Mononuclear cell (primary cell): ENCODE measurements around the gene PGAP3. TPM values are rescaled to one million over a fixed set of nuclear protein-coding genes. Genes with fewer than 3 reads are reported as not detected.

ENCODE experiments used
- H3K27me3 ChIP-seq: 2 replicates; pipeline ENCODE4 v1.6.0; 2011; ENCODE audit warnings: low read length, control low read depth; ENCODE audit not compliant: insufficient read depth
- H3K4me1 ChIP-seq: 2 replicates; pipeline ENCODE4 v1.5.1; 2011; ENCODE audit warnings: mild to moderate bottlenecking, low read length, control low read depth; ENCODE audit not compliant: insufficient read depth
- H3K4me3 ChIP-seq: 2 replicates; pipeline ENCODE4 v1.5.1; 2011; ENCODE audit warnings: mild to moderate bottlenecking, low read length, moderate library complexity
- H3K9me3 ChIP-seq: 2 replicates; pipeline ENCODE4 v1.5.1; 2011; ENCODE audit warnings: low read depth, mild to moderate bottlenecking, control low read depth, low read length
- total RNA-seq: library from RNA; depleted of rRNA; stranded (reverse); fragments of >200 nt; gene quantifications from one replicate; pipeline ENCODE4 v1.2.3, GENCODE V29; 2012

Gene PGAP3
- total RNA-seq, 1 donor: 6.4 TPM

DNA sequence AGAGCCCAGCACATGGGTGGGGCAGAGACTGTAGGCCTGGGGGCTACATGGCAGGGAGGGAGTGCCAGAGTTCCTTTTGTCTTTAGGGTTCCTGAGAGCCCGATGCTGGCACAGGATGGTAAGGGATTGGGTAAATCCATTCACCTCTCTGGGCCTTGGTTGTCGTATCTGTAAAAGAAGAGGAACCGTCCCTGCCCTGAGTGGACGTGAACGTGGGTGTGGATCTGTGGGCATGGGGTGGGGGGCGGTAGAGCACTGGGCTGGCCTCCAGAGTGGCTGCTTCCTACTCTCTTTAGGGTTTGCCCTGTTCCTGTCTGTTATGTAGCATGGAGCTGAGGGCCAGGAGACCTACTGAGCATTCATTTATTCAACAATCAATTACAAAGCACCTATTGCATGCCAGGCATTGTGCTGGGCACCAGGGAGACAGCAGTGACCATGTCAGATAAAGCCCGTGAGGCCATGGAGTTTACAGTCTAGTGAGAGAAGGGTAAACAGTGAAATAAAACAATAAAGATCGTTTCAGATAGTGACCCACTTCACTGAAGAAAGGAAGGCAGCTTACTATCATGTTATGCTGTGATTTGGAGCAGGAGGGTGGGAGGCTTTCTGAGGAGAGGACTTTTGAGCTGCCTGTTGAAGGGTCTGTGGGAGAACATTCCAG is 35.8 kb downstream of the PGAP3 start:
- no peaks in the 10 kb centered on the region for H3K9me3 ChIP-seq
- no peak overlapping the region for H3K4me3 ChIP-seq
- H3K4me1 ChIP-seq: peaks cover 6% of the 10 kb centered on the region
- no peaks in the 10 kb centered on the region for H3K27me3 ChIP-seq

DNA sequence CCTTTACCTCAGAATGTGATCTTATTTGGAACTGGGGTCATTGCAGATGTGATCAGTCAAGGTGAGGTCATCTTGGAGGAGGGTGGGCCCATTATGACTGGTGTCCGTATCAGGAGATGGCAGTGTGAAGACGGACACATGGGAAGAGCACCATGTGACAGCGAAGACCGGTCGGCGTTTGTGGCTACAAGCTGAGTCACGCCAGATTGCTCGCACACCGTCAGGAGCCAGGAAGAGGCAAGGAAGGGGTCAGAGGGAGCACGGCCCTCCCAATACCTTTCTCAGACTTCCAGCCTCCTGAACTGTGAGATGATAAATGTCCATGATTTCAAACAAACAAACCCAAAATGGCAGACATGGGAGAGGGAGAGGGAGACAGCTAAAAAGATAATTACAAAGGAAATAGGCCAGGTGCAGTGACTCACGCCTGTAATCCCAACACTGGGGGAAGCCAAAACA is 37.7 kb downstream of the PGAP3 start:
- no peaks in the 10 kb centered on the region for H3K27me3 ChIP-seq
- no peak overlapping the region for H3K4me3 ChIP-seq
- H3K4me1 ChIP-seq: peaks cover 6% of the 10 kb centered on the region
- no peaks in the 10 kb centered on the region for H3K9me3 ChIP-seq

DNA sequence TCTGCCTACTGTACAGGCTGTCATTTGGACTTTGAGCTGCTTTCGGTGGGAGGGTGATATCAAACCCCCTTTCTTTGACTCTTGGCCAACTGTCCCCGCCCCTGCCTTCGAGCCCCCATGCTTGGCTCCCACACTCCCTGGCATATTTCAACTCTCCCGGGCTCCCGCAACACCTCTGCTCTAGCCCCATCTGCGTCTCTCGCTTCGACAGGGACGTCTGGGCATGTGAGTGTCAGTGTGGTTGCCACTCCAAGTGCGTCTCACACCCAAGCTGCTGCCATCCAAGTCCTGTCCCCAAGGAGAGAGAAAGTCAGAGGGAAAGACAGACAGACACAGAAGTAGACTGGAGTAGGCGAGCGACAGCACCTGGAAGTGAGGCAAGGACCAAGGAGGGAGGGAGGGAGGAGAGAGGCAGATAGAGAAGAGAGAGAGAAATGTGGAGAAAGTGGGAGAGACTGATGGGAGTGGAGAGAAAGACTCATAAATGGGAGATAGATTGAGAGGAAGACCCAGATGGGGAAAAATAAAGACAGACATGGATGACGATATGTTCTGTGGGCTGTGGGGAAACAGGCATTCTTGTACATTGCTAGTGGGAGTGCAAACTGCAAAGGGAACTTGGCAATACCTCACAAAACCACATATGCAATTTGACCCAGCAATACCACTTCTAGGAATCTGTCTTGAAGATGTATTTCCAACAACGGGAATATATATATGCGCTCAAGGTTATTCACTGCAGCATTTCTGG is 39.1 kb downstream of the PGAP3 start:
- Histone ChIP-seq H3K27me3 (no peaks in the 10 kb centered on the region), H3K9me3 (no peaks in the 10 kb centered on the region), H3K4me3 (no peak overlapping the region), H3K4me1 (peaks cover 7% of the 10 kb centered on the region)

DNA sequence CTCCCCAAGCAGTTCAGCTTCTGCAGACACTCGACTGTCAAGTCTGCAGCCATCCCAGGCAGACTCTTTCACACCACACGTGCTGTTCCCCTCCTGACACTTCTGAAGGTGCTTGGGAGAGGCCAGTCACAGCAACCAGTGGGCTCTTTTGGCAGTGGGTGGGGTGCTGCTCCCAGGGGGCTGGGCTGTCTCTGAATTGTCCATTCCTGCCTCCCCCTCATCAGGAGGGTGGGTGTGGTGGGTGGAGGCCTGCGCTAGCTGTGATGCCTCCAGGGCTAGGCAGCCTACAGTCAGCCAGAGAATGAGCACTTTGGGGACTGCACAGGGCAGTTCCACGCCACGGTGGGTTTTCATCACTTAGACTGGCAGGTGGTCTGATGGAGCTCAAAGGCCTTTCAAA is 40.6 kb downstream of the PGAP3 start:
- Histone ChIP-seq H3K4me3 (no peak overlapping the region), H3K9me3 (no peaks in the 10 kb centered on the region), H3K4me1 (peaks cover 17% of the 10 kb centered on the region), H3K27me3 (no peaks in the 10 kb centered on the region)

DNA sequence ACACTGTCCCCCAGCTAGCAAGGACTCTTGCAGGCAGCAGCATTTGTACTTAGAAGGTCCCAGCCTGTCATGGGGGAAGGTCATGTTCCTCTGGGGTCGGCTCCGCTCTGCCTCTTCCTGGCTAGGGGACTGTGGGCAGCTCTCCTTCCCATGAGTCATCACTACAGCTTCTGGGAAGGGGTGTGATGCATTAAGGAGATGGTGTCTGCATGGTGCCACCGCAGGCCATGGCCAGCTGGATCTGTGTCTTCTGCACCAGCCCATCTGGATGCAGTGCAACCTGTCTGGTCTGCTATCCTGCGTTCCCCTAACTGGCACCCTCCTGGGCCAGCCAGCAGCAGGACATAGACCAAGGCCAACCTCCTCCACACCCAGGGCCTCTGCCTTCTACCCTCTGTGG is 44.6 kb downstream of the PGAP3 start:
- no peaks in the 10 kb centered on the region for H3K9me3 ChIP-seq
- no peak overlapping the region for H3K4me3 ChIP-seq
- no peaks in the 10 kb centered on the region for H3K27me3 ChIP-seq
- peaks cover 57% of the 10 kb centered on the region for H3K4me1 ChIP-seq

DNA sequence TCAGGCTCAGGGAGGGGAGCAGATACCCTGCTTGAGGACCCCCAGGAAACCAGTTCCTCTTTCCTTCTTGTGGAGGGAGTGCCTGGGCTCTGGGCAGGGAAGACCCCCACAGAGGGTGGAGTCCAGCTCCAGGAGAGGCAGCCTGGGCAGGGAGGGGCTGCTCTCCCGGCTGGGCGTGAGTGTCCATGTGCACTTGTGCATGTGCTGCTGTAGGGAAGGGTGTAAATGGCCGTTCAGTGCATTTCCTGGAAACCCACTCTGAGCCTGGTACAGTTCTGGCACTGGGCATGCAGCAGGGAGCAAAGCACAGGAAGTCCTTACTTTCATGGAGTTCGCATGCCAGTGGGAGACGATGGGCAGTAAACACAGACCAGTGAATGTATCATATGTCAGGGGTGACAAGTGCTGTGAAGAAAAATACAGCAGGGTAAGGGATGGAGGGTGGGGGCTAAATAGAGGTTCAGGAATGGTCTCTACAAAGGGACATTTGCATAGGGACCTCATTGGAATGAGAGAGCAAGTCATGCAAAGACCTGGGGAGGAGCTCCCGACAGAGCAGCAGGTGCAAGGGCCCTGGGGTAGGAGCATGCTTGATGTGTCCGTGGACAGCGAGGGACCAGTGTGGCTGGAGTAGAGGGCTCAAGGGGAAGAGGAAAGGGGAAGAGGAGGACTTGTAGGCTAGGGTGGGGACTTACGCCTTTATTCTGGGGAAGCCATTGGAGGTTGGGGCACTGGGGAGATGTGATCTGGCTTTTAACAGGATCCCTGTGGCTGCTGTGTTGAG is 45.4 kb downstream of the PGAP3 start:
- peaks cover 65% of the 10 kb centered on the region for H3K4me1 ChIP-seq
- H3K27me3 ChIP-seq: no peaks in the 10 kb centered on the region
- H3K9me3 ChIP-seq: no peaks in the 10 kb centered on the region
- H3K4me3 ChIP-seq: no peak overlapping the region

DNA sequence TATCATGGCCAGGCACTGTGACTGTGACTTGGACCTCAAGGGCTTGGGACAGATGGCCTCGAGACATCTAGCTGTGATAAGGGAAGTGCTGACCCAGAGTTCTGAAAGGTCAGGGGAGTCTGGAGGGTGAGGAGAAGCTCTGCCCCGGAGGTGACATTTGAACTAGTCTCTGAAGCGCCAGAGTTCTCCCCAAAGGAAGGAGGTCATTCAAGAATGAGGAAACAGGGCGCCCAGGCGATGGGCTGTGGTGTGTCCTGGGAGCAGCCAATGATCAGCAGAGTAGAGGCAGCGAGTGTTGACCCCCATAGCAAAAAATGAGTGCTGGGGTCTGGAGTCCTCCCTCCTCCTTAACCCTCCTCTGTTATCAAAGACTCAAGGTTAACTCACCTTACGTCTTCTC is 46.0 kb downstream of the PGAP3 start:
- H3K4me3 ChIP-seq: no peak overlapping the region
- H3K4me1 ChIP-seq: peaks cover 65% of the 10 kb centered on the region
- no peaks in the 10 kb centered on the region for H3K27me3 ChIP-seq
- H3K9me3 ChIP-seq: no peaks in the 10 kb centered on the region

DNA sequence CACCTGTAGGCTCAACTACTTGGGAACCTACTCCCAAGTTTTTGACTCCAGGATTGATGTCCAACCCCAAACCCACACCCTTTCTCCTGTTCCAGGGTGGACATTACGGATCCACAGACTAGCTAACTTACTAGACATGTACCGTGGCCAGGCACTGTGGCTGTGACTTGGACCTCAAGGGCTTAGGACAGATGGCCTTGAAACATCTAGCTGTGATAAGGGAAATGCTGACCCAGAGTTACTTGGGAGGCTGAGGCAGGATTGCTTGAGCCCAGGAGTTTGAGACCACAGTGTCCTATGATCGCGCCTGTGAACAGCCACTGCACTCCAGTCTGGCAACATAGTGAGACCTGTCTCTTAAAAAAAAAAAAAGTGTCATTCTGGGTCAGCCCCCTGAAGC is 46.8 kb downstream of the PGAP3 start:
- H3K9me3 ChIP-seq: no peaks in the 10 kb centered on the region
- no peaks in the 10 kb centered on the region for H3K27me3 ChIP-seq
- H3K4me1 ChIP-seq: peaks cover 73% of the 10 kb centered on the region
- H3K4me3 ChIP-seq: no peak overlapping the region

DNA sequence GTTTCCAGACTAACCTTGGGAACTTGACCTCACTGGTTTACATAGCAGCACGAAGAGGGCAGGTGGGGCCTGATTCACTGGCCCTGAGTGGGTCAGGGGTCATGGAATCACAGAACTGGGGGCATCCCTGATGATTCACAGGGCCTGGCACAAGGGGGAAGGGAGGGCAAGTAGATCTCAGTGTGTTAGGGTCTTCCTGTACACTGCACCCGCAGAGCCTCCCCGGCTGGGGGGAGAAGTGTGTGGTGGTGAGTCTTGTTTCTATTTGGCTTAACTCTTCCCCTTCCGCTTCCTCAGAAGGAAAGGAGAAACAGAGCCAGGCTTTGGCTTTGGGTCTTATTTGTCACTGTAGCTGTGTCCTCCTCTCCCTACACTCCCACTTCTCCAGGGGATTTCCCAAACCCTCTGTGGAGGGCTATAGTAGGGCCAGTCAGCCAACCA is 47.2 kb downstream of the PGAP3 start:
- H3K4me1 ChIP-seq: peaks cover 78% of the 10 kb centered on the region
- H3K9me3 ChIP-seq: no peaks in the 10 kb centered on the region
- H3K4me3 ChIP-seq: no peak overlapping the region
- H3K27me3 ChIP-seq: no peaks in the 10 kb centered on the region

DNA sequence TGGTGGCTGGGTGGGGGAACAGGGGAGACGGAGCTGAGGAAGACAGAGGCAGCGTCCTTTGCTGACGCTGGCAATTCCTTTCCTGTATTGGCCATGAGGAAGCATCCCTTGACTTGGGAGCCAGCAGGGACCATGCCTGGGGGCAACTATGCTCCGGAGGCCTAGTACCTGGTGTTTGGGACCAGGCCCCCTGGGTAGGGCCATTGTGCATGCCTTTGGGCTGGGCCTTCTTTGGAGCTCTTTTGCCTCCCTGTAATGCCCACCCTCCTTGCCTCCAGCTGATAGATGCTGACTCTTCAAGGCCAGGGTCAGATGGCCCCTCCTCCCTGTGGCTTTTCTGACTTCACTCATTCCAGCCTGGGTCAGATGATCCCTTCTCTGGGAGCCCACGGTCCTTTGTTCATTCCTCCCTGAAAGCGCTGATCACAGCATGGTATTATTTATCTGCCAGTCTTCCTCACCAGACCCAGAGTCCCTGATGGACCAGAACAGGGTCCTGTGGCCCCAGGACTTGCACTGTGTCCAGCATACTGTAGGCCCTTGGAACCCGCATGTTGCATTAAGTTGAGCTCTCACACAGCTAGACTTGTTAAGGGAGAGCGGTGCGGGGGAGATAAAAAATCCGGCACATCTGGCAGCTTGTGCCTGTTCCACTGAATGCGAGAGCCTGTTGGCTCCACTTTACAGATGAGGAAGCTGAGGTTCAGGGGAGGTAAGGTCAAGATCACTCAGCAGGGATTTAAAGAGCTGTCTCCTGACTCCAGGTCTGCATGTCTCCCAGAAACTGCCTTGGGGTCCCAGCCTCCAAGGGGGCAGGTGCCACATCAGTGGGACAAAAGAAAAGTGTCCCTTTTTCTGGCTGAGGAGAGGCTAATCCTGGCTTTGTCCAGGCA is 48.0 kb downstream of the PGAP3 start:
- Histone ChIP-seq H3K4me3 (no peak overlapping the region), H3K4me1 (peaks cover 85% of the 10 kb centered on the region), H3K9me3 (no peaks in the 10 kb centered on the region), H3K27me3 (no peaks in the 10 kb centered on the region)

DNA sequence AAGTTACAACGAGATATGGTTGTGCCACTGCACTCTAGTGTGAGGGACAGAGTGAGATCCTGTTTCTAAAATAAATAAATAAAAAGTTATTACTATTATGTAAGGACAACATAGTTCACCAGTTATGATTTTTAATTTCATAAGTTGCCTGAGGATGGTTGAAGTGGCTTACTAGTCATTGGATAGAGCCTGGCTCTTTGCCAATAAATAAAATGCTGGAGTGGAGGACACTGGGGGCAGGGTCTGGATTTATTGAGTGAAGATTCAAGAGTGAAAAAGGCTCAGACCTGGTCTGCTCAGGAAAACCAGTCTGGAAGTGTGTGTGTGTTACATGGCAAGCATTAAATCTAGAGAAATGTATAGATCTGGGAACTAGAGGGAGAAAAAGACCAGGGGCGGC is 48.8 kb downstream of the PGAP3 start:
- H3K4me1 ChIP-seq: peaks cover 92% of the 10 kb centered on the region
- no peaks in the 10 kb centered on the region for H3K9me3 ChIP-seq
- no peak overlapping the region for H3K4me3 ChIP-seq
- no peaks in the 10 kb centered on the region for H3K27me3 ChIP-seq

DNA sequence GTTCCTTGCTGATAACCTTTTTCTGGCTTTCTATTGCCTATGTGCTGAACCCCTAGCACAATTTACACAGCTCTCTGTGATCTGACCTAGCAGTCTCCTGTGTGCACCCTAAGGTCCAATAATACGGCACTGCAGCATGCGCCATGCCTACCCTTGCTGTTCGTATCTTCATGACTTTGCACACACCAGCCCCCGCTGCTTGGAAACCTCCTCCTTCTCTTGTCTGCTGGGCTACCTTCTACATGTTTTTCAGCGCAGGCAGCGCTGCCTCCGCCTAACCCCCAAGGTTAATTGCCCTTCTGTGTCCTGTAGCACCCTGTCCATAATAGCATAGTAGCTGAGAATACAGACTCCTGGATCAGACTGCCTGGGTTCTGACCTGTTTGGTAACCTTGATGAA is 49.5 kb downstream of the PGAP3 start:
- Histone ChIP-seq H3K9me3 (no peaks in the 10 kb centered on the region), H3K4me1 (peaks cover 87% of the 10 kb centered on the region), H3K4me3 (no peak overlapping the region), H3K27me3 (no peaks in the 10 kb centered on the region)

DNA sequence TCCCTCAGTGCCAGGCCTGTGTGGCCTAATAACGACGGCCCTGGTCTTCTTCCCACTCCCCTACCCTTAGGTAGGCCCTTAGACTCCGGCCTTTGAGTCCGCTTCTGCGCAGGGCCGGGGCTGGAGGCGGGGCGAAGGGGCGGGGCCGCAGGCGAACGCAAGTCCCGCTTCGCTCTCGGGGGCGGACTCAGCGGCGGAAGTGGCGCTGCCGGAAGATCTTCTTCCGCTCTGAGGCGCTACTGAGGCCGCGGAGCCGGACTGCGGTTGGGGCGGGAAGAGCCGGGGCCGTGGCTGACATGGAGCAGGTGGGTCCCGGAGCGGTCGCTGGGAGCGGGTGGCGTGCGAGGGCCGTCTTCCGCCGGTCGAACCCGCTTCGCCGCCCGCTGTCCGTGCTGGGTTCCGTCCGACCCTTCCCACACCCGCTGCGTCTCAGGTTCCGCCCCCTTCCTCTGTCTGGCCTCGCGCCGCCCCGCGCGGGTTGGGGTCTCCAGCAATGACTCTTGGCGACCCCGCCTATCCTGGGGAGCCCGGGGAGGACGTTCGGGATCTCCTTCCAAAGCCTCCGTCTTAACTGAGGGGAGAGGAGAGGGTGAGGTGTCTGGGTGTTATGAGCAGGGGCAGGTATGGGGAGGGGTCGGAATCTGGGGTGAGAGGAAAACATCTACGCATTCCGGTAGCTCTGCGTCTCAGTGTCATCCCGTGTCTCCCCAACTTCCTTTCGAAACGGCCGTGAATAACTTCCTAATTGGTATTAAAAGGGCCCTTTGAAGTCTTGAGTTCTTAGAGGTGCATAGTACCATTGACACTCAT is 50.7 kb downstream of the PGAP3 start, which contains the start of gene STARD3:
TSS of gene STARD3 (plus strand) at position 218 of the 810 bp plus-strand sequence. CDS start 16,388 bp downstream, outside the sequence.
- peak within 1 kb of the TSS; percentile 93 for H3K4me3 ChIP-seq
- no peaks in the 10 kb centered on the region for H3K27me3 ChIP-seq
- no peaks in the 10 kb centered on the region for H3K9me3 ChIP-seq
- H3K4me1 ChIP-seq: peaks cover 75% of the 10 kb centered on the region

DNA sequence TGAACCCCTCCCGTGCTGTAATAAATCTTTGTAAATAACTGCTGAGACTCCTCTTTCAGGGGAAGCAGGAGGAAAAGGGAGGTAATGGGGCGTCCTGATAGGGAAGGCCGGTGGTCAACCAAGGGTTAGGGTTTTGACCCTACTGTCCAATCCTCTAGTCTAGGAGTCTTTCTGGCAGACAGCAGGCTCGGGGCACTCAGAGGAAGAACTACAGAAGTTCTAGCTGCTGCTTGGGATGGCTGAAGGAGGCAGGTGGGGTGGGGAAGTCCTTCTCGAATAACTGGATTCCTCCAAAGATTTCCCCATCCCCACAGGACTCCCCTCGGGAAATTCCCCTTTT is 51.3 kb downstream of the PGAP3 start:
- no peaks in the 10 kb centered on the region for H3K9me3 ChIP-seq
- peaks cover 69% of the 10 kb centered on the region for H3K4me1 ChIP-seq
- H3K27me3 ChIP-seq: no peaks in the 10 kb centered on the region
- H3K4me3 ChIP-seq: peak overlapping the region; percentile 93
